B cell (primary cell): ENCODE measurements around the gene S100A5. TPM values are rescaled to one million over a fixed set of nuclear protein-coding genes. Genes with fewer than 3 reads are reported as not detected.

Source experiments
- ATAC-seq: fragments of 200-7000 bp; cut with Tn5 transposase; one replicate; pipeline ENCODE4 v1.10.0; 2021; ENCODE audit warnings: low read depth, mild to moderate bottlenecking, moderate number of reproducible peaks, moderate library complexity
- CTCF ChIA-PET: fragments of 350-600 bp; sonication (Branson Sonifier 250); formaldehyde crosslinking; loops from one replicate; lab custom pipeline; 2021; ENCODE audit warnings: antibody characterized with exemption, inconsistent platforms; lab: Charles Lee
- POLR2A ChIA-PET: fragments of 350-600 bp; sonication (Branson Sonifier 250); formaldehyde crosslinking; loops from one replicate; lab custom pipeline; 2021; ENCODE audit warnings: antibody characterized with exemption; lab: Charles Lee
- DNase-seq: peaks from one replicate; pipeline ENCODE4 v3.0.0; 2013
- H2AFZ ChIP-seq: 2 replicates; pipeline ENCODE4 v1.6.1; 2012; ENCODE audit warnings: mild to moderate bottlenecking, low read depth, low read length; ENCODE audit not compliant: insufficient read depth, poor library complexity, severe bottlenecking
- H3K27ac ChIP-seq, 2 donors: 1 replicate in 1 of 2; 2 replicates in 1 of 2; pipeline ENCODE4 v1.5.1; 2012 to 2013; ENCODE audit warnings: low read length in 2 of 2, mild to moderate bottlenecking in 2 of 2, moderate library complexity in 1 of 2
- H3K27me3 ChIP-seq, 4 experiments: fragments of 200-600 bp in 1 of 4; sonication (generic) in 1 of 4; replicated peaks in 1 of 4; 1 replicate in 2 of 4; 2 replicates in 2 of 4; pipeline versions ENCODE4 v1.6.1 to v1.7.0; 2013 to 2016; ENCODE audit warnings: low read length in 3 of 4, mild to moderate bottlenecking in 2 of 4, mixed read lengths in 1 of 4, moderate library complexity in 1 of 4; ENCODE audit not compliant: insufficient read depth in 4 of 4, control insufficient read depth in 3 of 4; ENCODE audit errors: control extremely low read depth in 1 of 4
- H3K36me3 ChIP-seq, 2 experiments: replicated peaks in 1 of 2; 1 replicate in 1 of 2; 2 replicates in 1 of 2; pipeline versions ENCODE4 v1.6.1 to v1.7.1; 2013; ENCODE audit warnings: low read length in 1 of 2; ENCODE audit not compliant: insufficient read depth in 2 of 2, control insufficient read depth in 1 of 2; ENCODE audit errors: control extremely low read depth in 1 of 2, extremely low read depth in 1 of 2
- H3K4me1 ChIP-seq, 2 donors: fragments of 200-600 bp in 1 of 2; sonication (generic) in 1 of 2; 1 replicate in 1 of 2; 2 replicates in 1 of 2; pipeline versions ENCODE4 v1.5.1 to v1.6.1; 2013 to 2017; ENCODE audit warnings: low read length in 2 of 2; ENCODE audit not compliant: control insufficient read depth in 2 of 2, insufficient read depth in 2 of 2
- H3K4me2 ChIP-seq: replicated peaks from 2 replicates; pipeline ENCODE3; 2012; ENCODE audit warnings: mild to moderate bottlenecking, low read depth, low read length; ENCODE audit not compliant: poor library complexity, severe bottlenecking
- H3K4me3 ChIP-seq, 5 experiments: fragments of 200-600 bp in 1 of 5; sonication (generic) in 1 of 5; 1 replicate in 3 of 5; 2 replicates in 2 of 5; pipeline versions ENCODE4 v1.5.1 to v1.7.0; 2011 to 2016; ENCODE audit warnings: low read length in 4 of 5, mild to moderate bottlenecking in 4 of 5, low read depth in 2 of 5, control low read depth in 1 of 5, moderate library complexity in 1 of 5; ENCODE audit not compliant: insufficient read depth in 1 of 5; ENCODE audit errors: control extremely low read depth in 1 of 5, extremely low read depth in 1 of 5
- H3K79me2 ChIP-seq: fragments of 200-600 bp; sonication (generic); one replicate; pipeline ENCODE4 v1.6.0; 2016; ENCODE audit warnings: low read length; ENCODE audit not compliant: control insufficient read depth, insufficient read depth
- H3K9ac ChIP-seq: fragments of 200-600 bp; sonication (generic); 2 replicates; pipeline ENCODE4 v1.6.1; 2017; ENCODE audit warnings: mild to moderate bottlenecking, low read length, moderate library complexity
- H3K9me3 ChIP-seq, 3 donors: one replicate each; pipeline versions ENCODE4 v1.6.1 to v1.7.1; 2013; ENCODE audit warnings: low read length in 2 of 3; ENCODE audit not compliant: control insufficient read depth in 2 of 3, insufficient read depth in 1 of 3; ENCODE audit errors: control extremely low read depth in 1 of 3
- H4K20me1 ChIP-seq: 2 replicates; pipeline ENCODE4 v1.6.0; 2012; ENCODE audit warnings: mild to moderate bottlenecking, low read length; ENCODE audit not compliant: insufficient read depth, control insufficient read depth, poor library complexity, severe bottlenecking
- H3K27ac Mint-ChIP-seq: one replicate; pipeline ENCODE4 v1.8.0; 2021; ENCODE audit warnings: mixed read lengths
- H3K27me3 Mint-ChIP-seq: one replicate; pipeline ENCODE4 v1.8.0; 2021; ENCODE audit warnings: mixed read lengths
- H3K4me1 Mint-ChIP-seq: one replicate; pipeline ENCODE4 v1.8.0; 2021; ENCODE audit warnings: mixed read lengths
- H3K4me3 Mint-ChIP-seq: one replicate; pipeline ENCODE4 v1.8.0; 2021; ENCODE audit warnings: mixed read lengths
- H3K9me3 Mint-ChIP-seq: one replicate; pipeline ENCODE4 v1.8.0; 2022; ENCODE audit warnings: mixed read lengths; ENCODE audit not compliant: insufficient read depth
- EZH2 ChIP-seq: IDR thresholded peaks from 2 replicates; pipeline ENCODE4 v1.6.1; 2012; ENCODE audit warnings: borderline replicate concordance, low read depth, mild to moderate bottlenecking, moderate library complexity, low read length; ENCODE audit not compliant: insufficient read depth, poor library complexity, severe bottlenecking
- WGBS: methylation state at CpG from one replicate; pipeline ENCODE4 v1.1.5; 2013; ENCODE audit warnings: missing lambda C conversion rate; ENCODE audit not compliant: insufficient coverage; 5-methylcytosine and 5-hydroxymethylcytosine counted together
- intact Hi-C: fragments of 100-400 bp; cut with micrococcal nuclease; formaldehyde crosslinking; loops from one replicate; pipeline ENCODE4 v1.10.0; 2022
- polyA plus RNA-seq: library from polyadenylated mRNA; depleted of rRNA; stranded (reverse); fragments of >200 nt; gene quantifications from 2 replicates; pipeline ENCODE4 v1.2.3, GENCODE V29; 2012
- total RNA-seq, 2 donors: library from RNA; stranded (reverse); fragments of 120-200 nt in 1 of 2; gene quantifications; 1 replicate in 1 of 2; 2 replicates in 1 of 2; pipeline versions ENCODE4 v1.2.3 to v1.2.4, GENCODE V29; 2013 to 2022
- TF ChIP-seq, protein P1 (sequence below): fragments of 200-600 bp; IDR thresholded peaks from one replicate; pipeline ENCODE4 v1.8.0; 2022; ENCODE audit warnings: antibody characterized with exemption, mild to moderate bottlenecking

Gene S100A5
- total and polyA plus RNA-seq, 2 donors (not counting 1 experiment from before 2014, with no cell fraction given) = 0.64 TPM; not detected in 1

DNA sequence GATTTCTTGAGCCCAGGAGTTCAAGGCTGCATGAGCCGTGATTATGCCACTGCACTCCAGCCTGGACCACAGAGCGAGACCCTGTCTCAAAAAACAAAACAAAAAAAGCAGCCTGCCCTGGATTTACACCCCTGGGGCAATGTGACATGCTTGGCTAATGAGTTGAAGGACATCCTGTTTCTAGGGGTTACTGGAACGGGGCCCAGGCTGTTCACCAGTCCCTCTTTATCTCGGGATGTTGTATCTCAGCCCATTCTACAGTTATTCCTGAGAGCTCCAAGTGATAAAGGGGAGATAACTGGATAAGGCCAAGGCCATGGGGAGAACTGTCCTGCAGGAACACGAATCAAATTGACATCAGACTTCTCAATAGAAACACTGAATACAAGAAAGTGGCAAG, 46.6 kb upstream of the S100A5 start:
- Histone ChIP-seq H3K9me3 (no peaks in the 10 kb centered on the region), H3K9ac (no peak overlapping the region), H3K4me1 (no peaks in the 10 kb centered on the region), H4K20me1 (no peaks in the 10 kb centered on the region), H3K36me3 (no peaks in the 10 kb centered on the region), H3K4me2 (no peak overlapping the region), H3K27ac (no peak overlapping the region), H3K27me3 (no peaks in the 10 kb centered on the region), H3K4me3 (no peak overlapping the region), H2AFZ (no peak overlapping the region), H3K79me2 (no peaks in the 10 kb centered on the region)
- DNase-seq (no peak), ATAC-seq (no peak)
- ChIA-PET POLR2A (no interaction called here), CTCF (interaction anchor here (1.0 to 2.8 kb wide), 3 partner anchors 11 to 17 kb away, joined by 3 to 14 read pairs (median 5); no protein-coding TSS in a partner anchor)
- no peak overlapping the region for H3K27ac Mint-ChIP-seq
- intact Hi-C loops = no loop called here
- no peaks in the 10 kb centered on the region for H3K9me3 Mint-ChIP-seq
- H3K4me1 Mint-ChIP-seq = no peaks in the 10 kb centered on the region
- WGBS = 73% methylated on average over 3 of the region's 5 CpGs
- TF ChIP-seq, protein P1, sequence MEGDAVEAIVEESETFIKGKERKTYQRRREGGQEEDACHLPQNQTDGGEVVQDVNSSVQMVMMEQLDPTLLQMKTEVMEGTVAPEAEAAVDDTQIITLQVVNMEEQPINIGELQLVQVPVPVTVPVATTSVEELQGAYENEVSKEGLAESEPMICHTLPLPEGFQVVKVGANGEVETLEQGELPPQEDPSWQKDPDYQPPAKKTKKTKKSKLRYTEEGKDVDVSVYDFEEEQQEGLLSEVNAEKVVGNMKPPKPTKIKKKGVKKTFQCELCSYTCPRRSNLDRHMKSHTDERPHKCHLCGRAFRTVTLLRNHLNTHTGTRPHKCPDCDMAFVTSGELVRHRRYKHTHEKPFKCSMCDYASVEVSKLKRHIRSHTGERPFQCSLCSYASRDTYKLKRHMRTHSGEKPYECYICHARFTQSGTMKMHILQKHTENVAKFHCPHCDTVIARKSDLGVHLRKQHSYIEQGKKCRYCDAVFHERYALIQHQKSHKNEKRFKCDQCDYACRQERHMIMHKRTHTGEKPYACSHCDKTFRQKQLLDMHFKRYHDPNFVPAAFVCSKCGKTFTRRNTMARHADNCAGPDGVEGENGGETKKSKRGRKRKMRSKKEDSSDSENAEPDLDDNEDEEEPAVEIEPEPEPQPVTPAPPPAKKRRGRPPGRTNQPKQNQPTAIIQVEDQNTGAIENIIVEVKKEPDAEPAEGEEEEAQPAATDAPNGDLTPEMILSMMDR = no peak
- TF ChIP-seq EZH2 = no peak
- H3K4me3 Mint-ChIP-seq = no peak overlapping the region
- H3K27me3 Mint-ChIP-seq = peaks cover 10% of the 10 kb centered on the region

DNA sequence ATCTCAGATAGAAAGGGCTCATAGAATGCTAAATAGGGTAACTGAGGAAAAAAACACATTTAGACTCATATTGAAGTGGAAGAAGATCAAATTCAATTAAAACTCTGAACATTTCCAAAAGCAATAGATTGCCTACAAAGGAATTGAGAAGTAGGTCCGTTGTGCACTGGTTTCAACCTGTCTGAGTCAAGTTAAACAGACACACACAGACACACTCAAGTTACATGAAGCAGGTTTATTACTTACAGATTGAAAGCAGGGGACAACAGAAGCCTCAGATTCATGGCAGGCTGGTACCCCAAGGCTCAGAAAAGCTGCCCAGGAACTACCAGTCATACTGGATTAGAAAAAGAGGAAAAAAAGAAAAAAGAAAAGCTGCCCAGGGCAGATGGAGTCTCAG, 45.6 kb upstream of the S100A5 start:
- Mint-ChIP-seq H3K4me3 (no peak overlapping the region), H3K9me3 (no peaks in the 10 kb centered on the region), H3K27ac (no peak overlapping the region), H3K27me3 (peaks cover 10% of the 10 kb centered on the region), H3K4me1 (no peaks in the 10 kb centered on the region)
- H3K79me2 ChIP-seq = no peaks in the 10 kb centered on the region
- ChIA-PET CTCF (interaction anchor here (1.0 to 2.8 kb wide), 3 partner anchors 12 to 17 kb away, joined by 3 to 14 read pairs (median 5); no protein-coding TSS in a partner anchor), POLR2A (interaction anchor here (0.7 kb wide), 1 partner anchor 139 kb away, joined by 3 read pairs; no protein-coding TSS in a partner anchor)
- H3K36me3 ChIP-seq = no peaks in the 10 kb centered on the region
- no peak overlapping the region for H3K4me3 ChIP-seq
- no peaks in the 10 kb centered on the region for H3K4me1 ChIP-seq
- WGBS = no CpG with 5 or more reads among the region's 1 CpG
- no peaks in the 10 kb centered on the region for H3K9me3 ChIP-seq
- no peak overlapping the region for H3K27ac ChIP-seq
- TF ChIP-seq, protein P1 = no peak
- TF ChIP-seq EZH2 = no peak
- no peaks in the 10 kb centered on the region for H3K27me3 ChIP-seq
- no peaks in the 10 kb centered on the region for H4K20me1 ChIP-seq
- DNase-seq = no peak
- ATAC-seq = no peak
- no peak overlapping the region for H2AFZ ChIP-seq
- no peak overlapping the region for H3K9ac ChIP-seq
- H3K4me2 ChIP-seq = no peak overlapping the region
- intact Hi-C loops = no loop called here
